ENCODE measurements around the gene ADGRG1.

Gene ADGRG1

DNA sequence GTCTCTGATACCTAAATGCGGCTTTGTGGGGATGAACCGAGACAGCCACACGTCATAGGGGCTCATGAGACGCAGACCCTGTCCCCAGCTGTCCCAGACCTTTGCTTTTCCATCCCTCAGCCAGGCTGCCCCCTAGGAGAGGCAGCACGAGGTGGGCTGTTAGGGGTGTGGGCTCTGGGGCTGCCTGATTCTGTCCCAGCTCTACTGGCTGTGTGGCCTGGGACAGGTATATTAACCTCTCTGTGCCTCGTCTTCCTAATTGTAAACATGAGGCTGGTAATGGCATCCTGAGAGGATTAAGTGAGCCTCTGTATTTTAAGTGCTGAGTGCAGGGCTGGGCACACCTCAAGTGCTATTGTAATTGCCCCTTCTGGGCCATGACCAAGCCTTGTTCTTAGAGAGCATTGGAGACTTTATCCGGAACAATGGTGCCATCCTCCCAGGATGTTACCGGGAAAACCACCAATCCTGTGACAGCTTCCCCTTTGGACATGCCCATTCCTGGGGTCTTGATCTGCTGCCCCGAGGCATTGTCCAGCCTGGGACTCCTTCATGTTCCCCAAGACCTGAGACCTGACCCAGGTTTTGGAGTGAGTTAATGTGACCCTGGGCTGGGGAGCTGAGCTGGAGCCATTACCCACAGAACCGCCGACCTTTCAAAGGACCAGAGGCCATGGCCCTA lies 5.1 kb downstream of the ADGRG1 start:
- DNase-seq, result no peak

DNA sequence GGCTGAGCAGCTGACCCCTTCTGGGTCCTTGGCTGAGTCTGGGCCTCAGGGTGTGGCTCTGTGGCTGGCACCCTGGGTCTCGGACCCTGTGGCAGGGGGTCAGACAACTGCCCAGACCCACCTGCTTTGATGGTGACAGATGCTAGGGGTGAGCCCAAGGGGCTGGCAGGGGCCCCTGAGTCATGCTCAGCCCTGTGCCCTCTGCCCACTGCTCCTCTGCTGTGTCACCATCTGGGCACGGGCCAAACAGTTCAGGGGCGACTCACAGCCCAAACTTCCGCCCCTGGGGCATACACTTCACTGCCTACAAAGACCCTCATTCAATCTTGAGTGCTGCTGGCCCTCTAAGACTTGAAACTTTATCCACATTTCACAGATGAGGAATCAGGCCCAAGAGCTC lies 5.7 kb downstream of the ADGRG1 start:
- peak in 5 of 58 donors; percentile 12 to 31 (median 25) for DNase-seq

DNA sequence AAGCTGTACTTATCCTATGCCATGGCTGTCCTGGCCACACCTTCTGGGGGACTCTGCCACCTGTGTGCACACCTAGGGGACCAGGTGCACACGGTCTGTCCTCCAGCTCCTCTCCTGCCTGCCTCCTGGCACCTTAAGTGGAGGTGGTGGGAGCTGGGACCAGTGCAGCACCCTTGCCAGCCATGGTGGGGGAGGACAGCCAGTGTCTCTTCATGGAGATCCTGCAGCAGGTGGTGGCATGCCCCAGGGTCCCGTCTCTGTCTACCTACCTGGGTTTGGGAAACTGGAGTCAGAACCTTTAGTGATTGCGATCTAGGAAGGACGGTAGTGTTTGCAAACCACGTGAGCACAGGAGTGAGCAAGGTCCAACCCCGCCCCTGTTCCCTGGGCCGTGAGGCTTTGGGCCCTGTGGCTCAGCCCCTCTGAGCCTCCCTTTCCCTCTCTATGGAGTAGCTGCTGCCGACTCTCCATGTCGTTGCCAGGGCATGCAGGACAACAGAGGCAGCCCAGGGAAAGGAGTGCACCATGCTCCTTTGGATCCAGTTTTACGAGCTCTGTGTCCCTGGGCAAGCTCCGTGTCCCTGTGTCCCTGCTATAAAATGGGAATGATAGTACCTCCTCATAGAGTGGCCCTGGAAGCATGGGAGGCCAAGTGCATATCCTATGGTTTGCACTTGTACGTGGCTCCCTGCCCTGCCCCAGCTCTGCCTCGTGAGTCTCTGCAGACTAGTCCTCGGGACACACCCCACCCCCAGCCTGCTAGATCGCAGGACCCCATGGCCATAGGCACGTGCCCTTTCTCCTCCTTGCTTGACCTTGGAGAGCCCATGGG lies 7.1 kb downstream of the ADGRG1 start:
- DNase-seq, result peak in 1 of 58 donors; percentile 35

DNA sequence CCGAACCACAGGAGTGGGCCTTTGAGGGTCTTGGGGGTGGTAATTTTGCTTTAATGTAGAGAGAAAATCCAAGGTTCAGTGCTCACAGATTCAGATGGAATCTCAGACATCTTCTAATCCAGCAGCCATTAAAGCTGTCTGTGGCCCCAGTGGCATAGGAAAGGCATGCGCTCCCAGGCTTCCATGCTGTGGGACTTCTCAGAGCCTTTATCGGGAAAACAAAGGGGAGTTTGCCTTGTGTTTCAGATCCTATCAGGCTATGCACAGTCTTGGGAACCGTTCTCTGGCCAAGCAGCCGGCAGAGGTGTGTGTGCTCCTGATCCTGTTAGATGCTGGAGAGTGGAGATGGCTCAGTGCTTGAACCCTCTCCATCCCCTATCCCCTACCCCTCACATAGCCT lies 7.8 kb downstream of the ADGRG1 start:
- DNase-seq, result no peak

DNA sequence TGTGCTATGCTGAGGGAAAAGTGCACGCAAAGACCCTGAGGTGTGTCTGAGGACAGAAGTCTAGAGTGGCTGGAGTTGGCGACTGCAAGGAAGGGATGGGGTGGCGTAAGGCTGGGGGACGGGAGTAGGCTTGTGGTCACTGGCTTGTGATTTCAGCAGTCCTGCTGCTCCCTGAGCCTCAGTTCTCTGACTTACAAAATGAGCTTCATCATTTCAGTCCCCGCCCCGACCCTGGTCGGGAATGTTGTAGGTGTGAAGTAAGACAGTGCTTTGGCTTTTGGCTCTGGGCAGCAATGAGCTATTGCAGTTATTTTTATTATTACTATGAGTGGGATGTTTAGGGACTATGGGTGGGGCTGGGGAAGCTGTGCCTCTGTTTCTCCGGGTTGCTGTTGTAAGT lies 8.6 kb downstream of the ADGRG1 start:
- peak in 3 of 58 donors; percentile 31 to 71 (median 66) for DNase-seq

DNA sequence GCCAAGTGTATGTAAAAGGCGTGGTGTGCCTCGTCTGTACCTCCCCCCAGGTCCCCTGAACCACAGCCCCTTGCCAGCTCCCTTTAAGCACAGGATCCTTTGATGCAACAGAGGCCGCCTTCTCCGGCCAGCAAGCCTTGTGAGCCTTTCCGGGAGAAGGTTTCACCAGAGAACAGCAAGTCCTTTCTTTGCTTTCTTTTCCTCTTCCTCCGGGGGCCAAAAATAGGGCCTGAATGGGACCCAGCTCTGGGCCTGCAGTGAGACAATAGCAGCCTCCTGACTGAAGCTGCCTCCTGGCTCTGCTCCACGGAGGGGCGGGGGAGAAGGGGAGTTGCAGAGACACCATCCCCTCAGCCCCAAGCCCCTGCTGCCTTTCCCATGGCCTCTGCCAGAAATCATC lies 9.0 kb downstream of the ADGRG1 start:
- DNase-seq, result peak in 54 of 58 donors; percentile 32 to 94 (median 78)

DNA sequence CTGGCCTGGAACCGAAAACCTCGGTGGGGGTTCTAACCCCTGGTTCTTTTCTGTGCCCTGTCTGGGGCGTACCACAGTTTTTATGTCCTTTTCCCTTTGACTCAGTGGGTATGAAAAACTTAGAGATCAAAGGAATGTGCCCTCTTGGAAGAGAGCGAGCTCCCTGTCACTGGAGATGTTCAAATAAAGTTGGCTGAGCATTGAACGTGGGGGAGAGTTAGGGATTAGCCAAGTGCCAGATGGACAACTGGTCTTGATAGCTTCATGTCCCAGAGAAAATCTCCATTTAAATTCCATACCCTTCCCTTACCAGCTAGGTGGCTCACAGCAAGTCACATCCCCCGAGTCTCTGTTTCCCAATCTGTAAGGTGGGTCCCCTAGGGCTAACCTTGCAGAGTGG lies 9.5 kb downstream of the ADGRG1 start:
- DNase-seq, result peak in 1 of 58 donors; percentile 53

DNA sequence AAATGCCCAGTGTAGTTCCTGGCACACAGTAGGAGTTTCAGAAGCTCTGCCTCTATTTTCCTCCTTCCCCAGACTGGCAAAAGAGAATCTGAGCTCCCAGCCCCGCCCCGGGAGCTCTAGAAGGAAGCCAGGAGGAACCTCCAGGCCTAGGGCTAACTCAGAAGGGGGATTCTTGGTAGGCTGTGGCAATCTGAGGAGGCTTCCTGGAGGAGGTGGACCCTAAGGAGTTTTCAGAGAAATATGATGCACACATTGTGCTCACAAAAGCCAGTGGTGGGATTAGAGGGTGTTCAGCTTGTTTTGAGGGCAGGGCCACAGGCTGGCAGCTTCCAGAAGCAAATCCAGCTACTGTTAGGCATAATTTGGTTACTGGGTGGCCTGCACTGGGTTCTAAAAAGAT lies 10.0 kb downstream of the ADGRG1 start:
- no peak for DNase-seq

DNA sequence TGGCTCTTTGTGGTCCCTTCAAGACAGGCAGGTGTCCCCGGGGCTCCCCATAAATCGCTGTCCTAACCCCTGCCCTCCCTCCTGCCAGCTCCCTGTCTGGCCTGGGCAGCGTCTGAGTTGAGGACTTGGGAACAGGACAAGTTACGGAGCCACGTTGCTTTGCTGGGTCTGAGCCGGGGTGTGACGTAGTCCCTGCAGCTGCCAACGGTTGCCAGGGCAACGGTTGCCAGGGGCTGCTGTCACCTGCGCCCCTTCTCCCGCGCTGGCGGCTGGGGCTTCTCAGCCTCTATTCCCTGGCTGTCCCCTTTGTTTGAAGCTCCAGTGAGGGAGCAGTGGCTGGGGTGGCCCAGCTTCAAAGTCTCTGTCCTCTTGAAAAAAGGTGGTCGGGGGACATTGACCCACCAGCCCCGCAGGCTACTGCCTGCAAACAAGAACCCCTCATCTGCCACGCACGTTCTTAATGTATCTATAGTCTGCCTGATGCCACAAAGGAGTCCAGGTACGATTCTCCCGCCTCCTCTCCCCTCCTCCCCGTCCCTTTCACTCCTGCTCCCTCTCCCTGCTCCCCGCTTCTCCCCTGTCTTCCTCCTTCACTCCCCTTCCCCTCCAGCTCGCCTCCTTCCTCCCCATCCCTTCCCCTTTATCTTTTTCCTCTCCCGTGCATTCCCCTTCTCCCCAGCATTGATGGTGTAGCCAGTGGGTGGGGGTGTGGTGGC lies 10.9 kb downstream of the ADGRG1 start:
- peak in 57 of 58 donors; percentile 40 to 93 (median 85) for DNase-seq

DNA sequence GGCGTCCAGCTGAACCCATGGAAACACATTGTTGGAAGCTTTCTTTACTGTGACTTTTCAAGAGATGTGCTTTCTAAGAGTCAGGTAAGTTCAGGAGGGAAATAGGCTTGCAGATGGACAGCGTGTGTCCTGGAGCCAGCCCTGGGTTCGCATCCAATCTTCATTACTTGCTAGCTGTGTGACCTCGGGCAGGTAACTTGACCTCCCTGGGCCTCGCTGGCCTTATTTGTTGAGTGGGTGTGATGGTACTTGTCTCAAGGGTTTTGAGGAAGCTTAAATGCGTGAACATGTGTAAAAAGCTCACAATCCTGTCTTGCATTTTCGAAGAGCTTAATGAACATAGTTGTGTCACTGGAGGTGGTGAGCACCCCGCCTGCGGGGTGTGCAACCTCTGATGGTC lies 11.8 kb downstream of the ADGRG1 start:
- no peak for DNase-seq

DNA sequence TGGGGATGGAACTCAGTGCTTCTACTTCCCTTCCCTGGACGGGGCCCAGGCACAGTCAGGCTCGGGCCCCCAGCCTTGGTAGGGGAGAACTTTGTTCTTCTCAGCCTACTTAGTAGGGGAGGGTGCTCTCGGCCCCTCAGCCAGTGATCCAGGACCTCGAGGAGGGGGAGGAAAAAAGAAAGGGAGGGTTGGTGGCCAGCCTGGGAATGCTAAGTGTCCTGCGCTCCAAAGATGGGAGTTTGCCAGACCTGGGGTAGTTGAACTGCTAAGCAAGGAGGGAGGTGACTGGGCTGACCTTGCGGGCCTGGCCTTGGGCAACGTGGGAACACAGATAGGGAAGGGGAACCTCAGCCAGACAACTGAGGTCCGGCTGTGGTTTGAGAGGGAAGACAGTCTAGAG lies 12.2 kb downstream of the ADGRG1 start:
- peak in 47 of 58 donors; percentile 10 to 87 (median 58) for DNase-seq

DNA sequence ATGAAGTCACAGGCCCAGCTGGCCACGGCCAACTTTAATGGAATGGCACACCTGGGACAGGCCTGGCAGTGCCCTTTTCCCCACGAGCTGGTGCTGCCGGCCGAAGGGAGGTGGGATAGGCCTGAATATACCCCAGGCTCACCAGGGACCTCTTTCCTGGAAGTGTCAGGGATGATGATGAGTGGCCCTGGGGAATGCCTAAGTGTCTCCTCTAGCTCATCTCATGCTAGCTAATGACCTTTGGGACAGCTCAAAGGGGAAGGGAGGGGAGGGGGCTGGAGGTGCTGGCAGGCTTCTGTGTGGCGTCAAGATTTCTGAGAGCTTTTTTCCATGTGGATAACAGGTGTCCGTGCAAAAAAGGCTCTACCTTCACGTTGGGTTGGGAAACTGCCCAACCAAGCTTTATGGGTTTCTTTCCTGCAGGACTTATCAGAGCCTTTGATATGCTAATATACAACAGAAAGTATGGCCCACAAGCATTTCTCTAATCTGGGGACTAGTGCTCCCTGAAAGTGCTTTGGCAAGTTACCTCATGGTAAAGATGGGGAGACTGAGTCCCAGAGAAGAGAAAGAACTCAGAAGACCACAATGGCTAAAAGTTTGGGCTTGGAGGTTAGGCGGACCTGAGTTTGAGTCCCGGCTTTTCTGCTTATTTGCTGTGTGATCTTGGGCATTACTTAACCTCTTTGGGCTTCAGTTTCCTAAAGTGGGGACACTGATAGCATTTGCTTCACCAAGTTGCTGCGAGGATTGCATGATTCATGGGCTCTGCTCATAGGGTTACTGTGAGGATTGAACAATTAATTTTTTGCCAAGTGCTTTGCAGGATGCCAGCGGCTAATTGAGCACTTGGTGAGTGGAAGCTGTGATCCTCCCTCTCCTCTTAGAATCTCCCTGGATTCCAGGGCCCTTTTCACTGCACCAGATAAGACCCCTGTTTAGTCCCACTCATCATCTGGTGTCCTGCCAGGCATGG lies 14.0 kb downstream of the ADGRG1 start:
- DNase-seq, result peak in 4 of 58 donors; percentile 51 to 66 (median 58)

DNA sequence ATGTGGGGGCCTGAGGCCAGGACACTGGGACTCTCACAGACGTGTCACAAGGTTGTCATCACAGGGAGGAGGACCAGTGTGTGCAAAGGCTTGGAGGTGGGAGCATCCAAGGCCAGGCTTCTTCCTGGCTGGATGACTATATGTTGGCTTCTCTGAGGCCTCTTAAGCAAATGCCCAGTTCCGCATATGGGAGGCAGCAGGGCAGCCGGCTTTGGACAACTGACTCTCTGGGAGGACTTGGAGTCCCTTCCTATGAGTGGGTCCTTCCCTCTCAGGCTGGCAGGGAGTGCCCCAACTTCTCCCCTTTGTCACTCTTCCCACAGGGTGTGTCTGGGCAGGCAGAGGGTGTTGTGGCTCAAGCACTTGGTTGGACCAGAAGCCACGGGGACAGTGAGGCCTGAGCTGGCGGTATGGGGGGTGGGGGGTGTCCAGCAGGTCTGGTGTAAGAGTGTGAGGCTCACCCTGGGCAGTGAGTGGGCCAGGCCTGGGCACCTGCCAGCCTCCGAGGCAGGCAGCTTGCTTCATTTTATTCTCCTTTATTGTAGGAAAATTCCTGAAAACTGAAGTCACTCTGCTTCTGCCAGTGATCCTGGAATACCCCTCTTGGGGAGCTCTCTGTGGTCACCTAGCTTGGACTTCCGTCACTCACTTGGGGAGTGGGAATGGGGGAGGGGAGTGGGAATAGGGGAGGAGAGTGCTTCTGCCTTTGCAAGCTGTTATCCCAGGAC lies 14.9 kb downstream of the ADGRG1 start:
- DNase-seq, result peak in 33 of 58 donors; percentile 21 to 78 (median 44)

DNA sequence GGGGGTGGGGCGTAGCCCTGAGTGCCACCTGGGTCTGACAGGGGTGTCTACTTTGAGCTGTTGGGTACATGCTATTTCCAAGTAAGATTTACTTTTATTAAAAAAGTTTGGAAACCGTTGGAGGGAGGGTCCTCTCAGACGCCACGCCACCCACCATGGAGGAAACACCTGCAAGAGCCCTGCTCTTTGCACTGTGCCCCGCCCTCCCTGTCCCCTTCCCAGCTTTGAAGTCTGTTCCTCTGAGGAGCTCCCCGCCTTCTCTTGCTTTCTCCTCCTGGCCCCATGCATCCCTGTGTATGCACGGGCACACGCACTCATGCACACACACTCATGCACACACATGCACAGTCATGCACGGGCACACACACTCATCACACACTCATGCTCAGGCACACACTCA lies 15.5 kb downstream of the ADGRG1 start:
- DNase-seq, result no peak

DNA sequence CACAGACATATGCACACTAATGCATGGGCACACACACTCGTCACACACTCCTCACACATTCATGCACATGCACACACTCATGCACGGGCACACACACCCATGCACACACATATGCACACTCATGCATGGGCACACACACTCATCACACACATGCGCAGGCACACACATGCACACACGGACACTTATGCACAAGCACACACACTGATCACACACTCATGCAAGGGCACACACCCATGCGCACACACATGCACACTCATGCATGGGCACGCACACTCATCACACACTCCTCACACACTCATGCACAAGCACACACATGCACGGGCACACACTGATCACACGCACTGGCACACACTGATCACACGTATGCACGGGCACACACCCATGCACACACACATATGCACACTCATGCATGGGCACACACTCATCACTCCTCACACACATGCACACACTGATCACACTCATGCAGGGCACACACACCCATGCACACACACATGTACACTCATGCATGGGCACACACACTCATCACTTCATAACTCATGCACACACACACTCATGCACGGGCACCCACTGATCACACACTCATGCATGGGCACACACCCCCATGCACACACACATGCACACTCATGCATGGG lies 16.1 kb downstream of the ADGRG1 start:
- DNase-seq, result no peak

DNA sequence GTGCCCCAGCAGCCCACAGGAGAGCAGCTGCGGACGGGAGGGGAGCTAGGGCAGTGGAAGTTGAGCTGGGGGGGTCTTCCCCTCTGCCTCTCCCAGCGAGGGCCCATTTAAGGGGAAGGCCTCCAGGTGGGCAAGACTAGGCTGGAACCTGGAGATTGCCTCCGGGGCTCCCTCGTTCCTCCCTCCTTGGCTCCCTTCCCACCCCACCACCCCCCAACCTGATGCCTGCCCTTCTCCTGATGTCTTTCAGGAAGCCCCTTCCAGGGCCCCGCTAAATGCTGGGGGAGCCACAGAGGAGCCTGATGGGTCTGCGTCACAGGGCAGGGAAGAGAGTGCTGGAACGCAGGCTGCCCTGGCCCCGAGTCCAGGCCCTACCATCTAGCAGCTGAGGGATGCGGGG lies 16.7 kb downstream of the ADGRG1 start:
- DNase-seq, result no peak

DNA sequence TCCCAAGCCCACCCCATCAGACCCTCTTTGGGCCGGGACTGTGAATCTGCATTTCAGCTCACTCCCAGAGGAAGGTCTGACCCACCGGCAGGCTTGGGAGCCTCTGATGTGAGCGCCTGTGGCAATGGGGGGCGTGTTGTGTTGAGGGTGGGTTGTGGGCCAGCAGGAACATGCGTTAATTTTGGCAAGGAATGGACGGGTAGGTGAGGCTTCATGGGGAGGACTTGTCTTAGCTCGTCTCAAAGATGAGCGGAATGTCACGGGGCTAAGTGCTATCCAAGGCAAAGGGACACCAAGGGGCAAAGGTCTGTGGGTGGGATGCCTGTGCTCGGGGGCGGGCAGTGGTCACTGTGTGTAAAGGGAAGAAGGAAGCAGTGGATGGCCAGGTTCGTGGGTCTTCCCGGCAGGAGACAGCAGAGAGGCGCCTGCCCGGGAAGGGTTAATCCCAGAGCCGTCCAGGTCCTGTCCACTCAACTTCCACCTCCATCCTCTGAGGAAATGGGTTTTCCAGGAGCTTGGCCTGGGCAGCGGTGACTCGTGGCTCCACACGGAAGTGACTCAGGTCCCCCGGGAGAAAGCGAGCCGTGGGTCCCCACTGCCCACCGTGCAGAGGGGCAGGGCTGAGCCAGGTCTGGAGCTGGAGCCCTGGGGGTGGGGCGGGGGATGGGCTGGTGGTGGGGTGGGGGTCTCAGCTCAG lies 17.4 kb downstream of the ADGRG1 start:
- DNase-seq, result no peak

DNA sequence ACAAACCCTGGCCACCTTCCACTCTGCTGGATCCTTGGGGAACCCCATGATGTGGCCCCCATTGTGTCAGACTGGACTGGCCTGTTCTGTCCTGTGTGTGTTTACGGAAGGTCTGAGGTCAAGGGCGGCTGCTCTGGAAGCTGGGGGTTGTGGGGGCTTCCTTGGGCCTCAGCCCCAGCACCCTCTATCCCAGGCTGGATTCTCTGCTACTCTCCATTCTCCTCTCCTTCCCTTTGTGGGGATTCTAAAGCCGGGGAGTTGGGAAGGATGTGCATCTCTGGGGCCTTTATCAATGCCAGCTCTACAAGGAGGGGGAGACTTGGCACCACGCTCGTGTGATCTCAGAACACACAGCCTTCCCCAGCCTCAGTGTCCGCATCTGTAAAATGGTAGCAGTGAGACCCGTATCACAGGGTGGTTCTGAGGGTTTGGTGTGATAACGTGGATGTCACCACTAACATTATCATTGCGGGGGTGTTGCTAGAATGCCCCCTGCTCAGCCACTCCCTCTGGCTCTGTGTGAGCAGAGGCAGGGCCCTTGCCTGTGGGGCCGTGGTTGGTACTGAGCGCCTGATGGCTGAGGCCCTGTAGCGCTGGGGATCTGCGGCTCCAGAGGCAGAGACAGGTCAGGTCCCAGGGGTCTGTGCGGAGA lies 18.1 kb downstream of the ADGRG1 start:
- no peak for DNase-seq
